ENCODE data around the gene NCR3LG1.

NCR3LG1 gene

DNA sequence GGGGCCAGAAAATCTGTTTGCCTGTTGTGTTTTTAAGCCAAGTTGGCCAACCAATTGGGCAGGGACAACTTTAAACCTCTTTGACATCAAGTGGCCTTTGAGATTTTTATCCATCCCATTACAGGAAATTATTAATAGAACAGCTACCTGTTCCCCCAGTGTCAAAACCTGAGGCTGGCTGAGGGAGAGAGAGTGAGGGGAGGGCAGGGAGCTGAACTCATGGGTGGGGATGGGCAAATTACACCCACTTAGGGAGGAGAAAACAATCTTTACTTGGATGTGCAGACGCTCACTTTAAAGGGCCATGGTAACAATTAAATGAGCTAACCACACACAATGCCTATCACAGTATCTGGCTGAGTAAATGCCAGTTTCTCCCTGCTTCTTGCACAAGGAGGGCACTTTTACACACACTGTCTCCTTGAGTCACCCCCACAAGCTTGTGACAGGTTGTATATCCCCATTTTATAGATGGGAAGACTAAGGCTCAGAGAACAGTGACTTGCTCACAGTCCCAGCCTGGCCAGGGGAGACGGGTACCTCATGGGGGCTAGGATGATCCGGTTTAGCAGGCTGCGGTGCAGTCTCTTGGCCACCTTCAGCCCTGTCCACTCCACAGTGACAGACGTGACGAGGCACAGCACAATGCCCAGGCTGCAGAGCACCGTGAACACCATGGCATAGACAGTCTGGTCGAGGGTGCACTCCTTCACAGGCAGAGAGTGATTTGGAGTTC is 54.6 kb downstream of the NCR3LG1 start:
- FAIRE-seq (no peak), DNase-seq (ENCODE audit: insufficient read length, low spot score) (no peak)
- TF ChIP-seq POU2F2 (IDR thresholded peaks at IDR 0.05; ENCODE audit: low read depth, low read length) (no peak), POLR2A (IDR thresholded peaks at IDR 0.05; ENCODE audit: low read depth, low read length) (no peak), PAX5 (IDR thresholded peaks at IDR 0.05; ENCODE audit: insufficient read depth, low read length, severe bottlenecking) (no peak), POLR2AphosphoS5 (IDR thresholded peaks at IDR 0.05; ENCODE audit: low read depth, low read length) (no peak), TAF1 (IDR thresholded peaks at IDR 0.05; ENCODE audit: low read depth, low read length) (no peak), SPI1 (IDR thresholded peaks at IDR 0.05; ENCODE audit: low read depth, low read length) (no peak)

- no peak for DNase-seq (ENCODE audit: insufficient read length, low spot score)
- no peak for FAIRE-seq
- TF ChIP-seq PAX5 (IDR thresholded peaks at IDR 0.05; ENCODE audit: insufficient read depth, low read length, severe bottlenecking) (no peak), TAF1 (IDR thresholded peaks at IDR 0.05; ENCODE audit: low read depth, low read length) (no peak), POLR2A (IDR thresholded peaks at IDR 0.05; ENCODE audit: low read depth, low read length) (no peak), POLR2AphosphoS5 (IDR thresholded peaks at IDR 0.05; ENCODE audit: low read depth, low read length) (no peak), POU2F2 (IDR thresholded peaks at IDR 0.05; ENCODE audit: low read depth, low read length) (no peak), SPI1 (IDR thresholded peaks at IDR 0.05; ENCODE audit: low read depth, low read length) (no peak)
Observed at GRCh38 chr11:17406818-17407149, 55.2 kb downstream of the NCR3LG1 start.

GRCh38 chr11:17407575-17407974 is 56.0 kb downstream of the NCR3LG1 start:
- TF ChIP-seq SPI1 (IDR thresholded peaks at IDR 0.05; ENCODE audit: low read depth, low read length) = no peak
- no peak for TF ChIP-seq POLR2A (IDR thresholded peaks at IDR 0.05; ENCODE audit: low read depth, low read length)
- no peak for TF ChIP-seq POU2F2 (IDR thresholded peaks at IDR 0.05; ENCODE audit: low read depth, low read length)
- no peak for TF ChIP-seq TAF1 (IDR thresholded peaks at IDR 0.05; ENCODE audit: low read depth, low read length)
- no peak for TF ChIP-seq PAX5 (IDR thresholded peaks at IDR 0.05; ENCODE audit: insufficient read depth, low read length, severe bottlenecking)
- no peak for TF ChIP-seq POLR2AphosphoS5 (IDR thresholded peaks at IDR 0.05; ENCODE audit: low read depth, low read length)
- FAIRE-seq = no peak
- DNase-seq (ENCODE audit: insufficient read length, low spot score) = no peak

DNA sequence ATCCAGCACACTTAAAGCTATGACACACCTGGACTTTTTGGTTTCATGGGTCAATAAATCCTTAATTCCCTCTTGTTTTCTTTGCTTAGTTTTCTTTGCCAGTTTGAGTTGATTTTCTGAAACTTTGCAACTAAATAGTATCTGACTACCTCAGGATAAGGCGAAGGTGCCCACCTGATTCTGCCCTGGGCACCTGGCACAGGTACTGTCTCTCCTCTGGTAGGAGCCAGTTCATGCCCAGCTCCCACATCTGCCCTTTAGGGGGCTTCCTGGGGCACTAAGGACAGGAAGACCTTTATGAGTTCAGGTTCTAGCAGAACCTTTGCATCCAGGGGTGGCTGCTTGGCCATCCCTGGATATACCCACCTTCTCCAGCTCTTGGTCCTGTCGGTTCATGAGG is 56.4 kb downstream of the NCR3LG1 start:
- no peak for DNase-seq (ENCODE audit: insufficient read length, low spot score)
- TF ChIP-seq PAX5 (IDR thresholded peaks at IDR 0.05; ENCODE audit: insufficient read depth, low read length, severe bottlenecking) (no peak), POU2F2 (IDR thresholded peaks at IDR 0.05; ENCODE audit: low read depth, low read length) (no peak), TAF1 (IDR thresholded peaks at IDR 0.05; ENCODE audit: low read depth, low read length) (no peak), POLR2A (IDR thresholded peaks at IDR 0.05; ENCODE audit: low read depth, low read length) (no peak), POLR2AphosphoS5 (IDR thresholded peaks at IDR 0.05; ENCODE audit: low read depth, low read length) (no peak), SPI1 (IDR thresholded peaks at IDR 0.05; ENCODE audit: low read depth, low read length) (no peak)
- FAIRE-seq = no peak

DNA sequence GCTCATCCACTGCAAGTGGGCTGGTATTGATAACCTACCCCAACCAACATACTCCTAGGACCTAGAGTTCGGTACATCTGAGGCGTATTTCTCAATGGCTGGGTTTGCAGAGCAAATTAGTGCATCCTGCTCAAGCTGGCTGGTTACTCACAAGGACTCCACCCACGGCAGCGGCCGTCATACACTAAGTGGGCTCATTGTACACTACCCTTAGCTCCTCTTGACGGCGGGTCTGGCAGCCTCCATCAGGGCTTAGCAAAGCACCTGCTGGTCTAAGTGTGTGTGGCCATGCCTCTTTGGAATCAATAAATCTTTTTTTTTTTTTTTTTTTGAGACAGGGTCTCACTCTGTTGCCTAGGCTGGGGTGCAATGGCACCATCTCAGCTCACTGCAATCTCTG is 57.0 kb downstream of the NCR3LG1 start:
- TF ChIP-seq PAX5 (IDR thresholded peaks at IDR 0.05; ENCODE audit: insufficient read depth, low read length, severe bottlenecking) = no peak
- TF ChIP-seq POLR2A (IDR thresholded peaks at IDR 0.05; ENCODE audit: low read depth, low read length) = no peak
- no peak for TF ChIP-seq SPI1 (IDR thresholded peaks at IDR 0.05; ENCODE audit: low read depth, low read length)
- DNase-seq (ENCODE audit: insufficient read length, low spot score) (no peak), FAIRE-seq (no peak)

DNA sequence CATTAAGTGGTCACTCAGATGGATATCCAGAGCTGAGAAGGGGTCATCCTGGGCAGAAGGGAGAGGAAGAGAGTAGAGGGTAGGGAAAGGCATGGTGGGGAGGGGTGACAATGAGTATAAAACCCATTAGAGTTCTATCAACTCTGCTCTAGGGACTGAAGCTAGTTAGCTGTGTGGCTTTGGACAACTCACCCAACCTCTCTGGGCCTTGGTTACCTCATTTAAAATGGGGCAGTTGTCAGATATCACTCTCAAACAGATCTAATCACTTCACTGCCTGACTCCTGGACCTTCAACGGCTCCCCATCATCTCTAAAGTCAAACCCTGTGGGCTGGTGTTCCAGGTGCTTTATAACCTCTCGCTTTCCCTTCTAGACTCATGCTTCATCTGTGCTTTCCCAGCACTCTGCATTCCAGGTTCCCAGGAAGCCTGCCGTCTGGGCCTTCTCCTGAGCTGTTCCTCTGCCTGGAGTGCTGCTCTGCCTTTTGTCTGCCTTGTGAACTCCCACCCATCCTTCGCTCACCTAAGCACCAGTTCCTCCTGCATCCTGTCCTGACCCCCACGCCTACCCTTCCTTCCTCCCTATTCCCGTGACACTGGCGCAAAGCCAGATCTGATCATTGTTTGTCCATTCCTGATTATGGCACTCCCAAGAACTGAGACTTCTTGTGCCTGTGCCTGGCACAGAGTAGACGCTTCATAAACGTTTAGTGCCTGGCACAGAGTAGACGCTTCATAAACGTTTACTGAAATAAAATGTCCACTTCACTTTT is 59.2 kb downstream of the NCR3LG1 start:
- no peak for DNase-seq (ENCODE audit: insufficient read length, low spot score)
- no peak for FAIRE-seq
- TF ChIP-seq POU2F2 (IDR thresholded peaks at IDR 0.05; ENCODE audit: low read depth, low read length) (no peak), SPI1 (IDR thresholded peaks at IDR 0.05; ENCODE audit: low read depth, low read length) (no peak), POLR2AphosphoS5 (IDR thresholded peaks at IDR 0.05; ENCODE audit: low read depth, low read length) (no peak), POLR2A (IDR thresholded peaks at IDR 0.05; ENCODE audit: low read depth, low read length) (no peak), PAX5 (IDR thresholded peaks at IDR 0.05; ENCODE audit: insufficient read depth, low read length, severe bottlenecking) (no peak), TAF1 (IDR thresholded peaks at IDR 0.05; ENCODE audit: low read depth, low read length) (no peak)

DNA sequence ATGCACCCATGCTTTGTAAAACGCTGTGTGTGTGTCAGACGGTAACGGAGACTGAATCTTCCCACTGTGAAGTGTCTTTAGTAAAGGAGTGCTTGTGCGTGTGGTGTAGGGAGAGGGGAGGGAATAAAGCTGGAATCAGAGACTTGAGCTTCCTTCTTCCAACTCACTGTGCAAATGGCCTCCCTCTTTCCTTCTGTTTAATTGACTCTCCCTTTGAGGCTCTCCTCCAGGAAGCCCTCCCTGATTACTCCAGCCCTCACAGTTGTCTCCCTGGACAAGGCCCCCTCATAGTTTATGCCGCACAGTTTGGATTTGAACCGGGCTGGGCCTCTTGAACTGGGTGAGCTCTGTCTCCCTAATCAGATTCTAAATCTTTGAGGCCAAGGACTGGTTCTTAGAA is 59.8 kb downstream of the NCR3LG1 start:
- DNase-seq (ENCODE audit: insufficient read length, low spot score) = no peak
- no peak for FAIRE-seq
- no peak for TF ChIP-seq SPI1 (IDR thresholded peaks at IDR 0.05; ENCODE audit: low read depth, low read length)
- no peak for TF ChIP-seq TAF1 (IDR thresholded peaks at IDR 0.05; ENCODE audit: low read depth, low read length)
- no peak for TF ChIP-seq POU2F2 (IDR thresholded peaks at IDR 0.05; ENCODE audit: low read depth, low read length)
- TF ChIP-seq POLR2AphosphoS5 (IDR thresholded peaks at IDR 0.05; ENCODE audit: low read depth, low read length) = no peak
- no peak for TF ChIP-seq POLR2A (IDR thresholded peaks at IDR 0.05; ENCODE audit: low read depth, low read length)
- TF ChIP-seq PAX5 (IDR thresholded peaks at IDR 0.05; ENCODE audit: insufficient read depth, low read length, severe bottlenecking) = no peak

DNA sequence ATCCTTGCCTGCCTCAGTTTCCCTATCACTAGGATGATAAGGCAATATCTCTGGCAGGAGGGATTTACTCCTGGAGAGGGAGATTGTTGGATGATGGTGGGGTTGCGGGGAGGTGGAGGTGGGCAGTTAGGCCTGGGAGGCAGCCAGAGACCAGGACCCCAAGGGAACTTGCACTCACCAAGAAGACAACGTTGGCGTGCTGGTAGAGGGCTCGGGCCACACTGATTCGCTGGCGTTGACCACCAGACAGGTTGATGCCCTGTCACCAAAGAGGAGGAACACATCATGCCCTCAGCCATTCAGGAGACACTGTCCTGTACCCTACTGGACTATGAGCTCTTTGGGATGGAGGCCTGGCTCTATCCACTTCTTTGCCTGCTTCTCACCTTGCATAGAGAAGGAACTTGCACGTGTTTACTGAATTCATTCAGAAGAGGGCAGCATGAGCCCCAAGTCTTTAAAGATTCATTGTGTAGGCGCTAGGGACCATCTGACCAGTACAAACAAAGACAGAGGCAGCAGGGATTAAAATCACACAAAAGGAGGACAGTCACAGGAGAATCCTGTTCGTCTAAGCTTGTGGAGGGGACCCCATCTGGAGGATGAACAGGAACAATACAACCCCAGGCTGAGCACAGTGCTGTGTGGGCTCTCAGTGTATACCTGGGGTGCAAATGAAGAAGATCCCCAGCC is 61.0 kb downstream of the NCR3LG1 start:
- TF ChIP-seq POLR2A (IDR thresholded peaks at IDR 0.05; ENCODE audit: low read depth, low read length) (no peak), POU2F2 (IDR thresholded peaks at IDR 0.05; ENCODE audit: low read depth, low read length) (no peak)
- FAIRE-seq (no peak), DNase-seq (ENCODE audit: insufficient read length, low spot score) (no peak)

DNA sequence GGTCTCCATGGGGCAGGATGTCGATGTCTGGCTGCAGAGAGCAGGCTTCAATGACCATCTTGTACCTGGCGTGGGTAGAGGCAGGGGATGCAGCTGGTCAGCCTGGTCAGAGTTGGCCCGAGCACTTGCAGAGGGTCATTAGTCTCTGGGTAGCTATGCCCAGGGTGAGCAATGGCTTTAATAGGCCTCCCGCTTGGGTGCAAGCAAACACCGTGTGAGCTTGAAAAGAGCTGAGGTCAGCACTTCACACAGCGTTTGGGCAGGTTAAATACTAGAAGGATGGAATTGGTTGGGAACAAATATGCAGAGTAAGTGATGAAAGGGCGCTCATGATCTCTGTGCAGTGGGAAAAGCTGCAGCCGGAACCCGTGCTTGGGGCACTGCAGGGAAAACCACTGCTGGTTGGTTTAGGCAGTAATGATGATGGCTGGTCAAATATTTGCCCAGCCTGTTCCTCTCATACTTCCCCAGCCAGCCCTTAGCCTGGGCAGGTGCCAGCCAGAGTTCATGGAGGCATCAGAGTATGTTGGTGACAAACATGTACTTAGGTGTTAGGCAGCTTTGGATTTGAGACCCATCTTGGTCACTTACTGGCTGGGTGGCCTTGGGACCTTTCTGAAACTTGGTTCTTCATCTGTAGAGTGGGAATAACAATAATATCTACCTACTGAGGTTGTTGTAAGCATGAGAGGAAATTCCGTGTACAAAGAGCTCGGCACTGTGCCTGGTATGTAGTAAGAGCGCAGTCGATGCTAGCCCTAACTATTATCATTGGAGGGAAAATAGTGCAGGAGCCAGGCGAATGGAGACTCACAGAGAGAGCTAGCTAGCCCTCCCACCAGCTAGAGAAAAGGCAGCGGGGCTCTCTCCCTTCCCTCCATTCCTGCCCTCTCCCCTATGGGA is 62.1 kb downstream of the NCR3LG1 start:
- DNase-seq (ENCODE audit: insufficient read length, low spot score) (no peak), FAIRE-seq (no peak)
- TF ChIP-seq TAF1 (IDR thresholded peaks at IDR 0.05; ENCODE audit: low read depth, low read length) (no peak), POLR2AphosphoS5 (IDR thresholded peaks at IDR 0.05; ENCODE audit: low read depth, low read length) (no peak), POU2F2 (IDR thresholded peaks at IDR 0.05; ENCODE audit: low read depth, low read length) (no peak), POLR2A (IDR thresholded peaks at IDR 0.05; ENCODE audit: low read depth, low read length) (no peak), SPI1 (IDR thresholded peaks at IDR 0.05; ENCODE audit: low read depth, low read length) (no peak), PAX5 (IDR thresholded peaks at IDR 0.05; ENCODE audit: insufficient read depth, low read length, severe bottlenecking) (no peak)

Measured in GM12891 (cell line).